ENCODE data around the gene CCDC171. TPM values are rescaled to one million over a fixed set of nuclear protein-coding genes. Genes with fewer than 3 reads are reported as not detected.

CCDC171 gene
- total RNA-seq, 1 donor from 2014 or later, result 2.9 TPM

- TF ChIP-seq POLR2AphosphoS5 (IDR thresholded peaks at IDR 0.05; ENCODE audit: insufficient read depth in 1 of 2, low read depth in 1 of 2) (no peak), CTCF (IDR thresholded peaks at IDR 0.05) (no peak), POLR2A (IDR thresholded peaks at IDR 0.05) (no peak)
- Histone ChIP-seq H3K27me3 (no peaks in the 10 kb centered on the region), H3K9me3 (no peaks in the 10 kb centered on the region), H3K4me3 (no peak overlapping the region), H3K4me1 (no peaks in the 10 kb centered on the region), H3K36me3 (no peaks in the 10 kb centered on the region), H3K27ac (no peak overlapping the region)
- intact Hi-C loops (cut with DNase I), result no loop called here
- DNase-seq (ENCODE audit: extremely low spot score in 2 of 2), result no peak
These were observed 64.9 kb downstream of the CCDC171 start for GRCh38 chr9:15617782-15618181.

GRCh38 chr9:15618540-15619331 is 65.9 kb downstream of the CCDC171 start:
- DNase-seq (ENCODE audit: extremely low spot score in 2 of 2), result no peak
- no peak overlapping the region for H3K27ac ChIP-seq
- no peaks in the 10 kb centered on the region for H3K4me1 ChIP-seq
- H3K9me3 ChIP-seq, result no peaks in the 10 kb centered on the region
- intact Hi-C loops (cut with DNase I), result no loop called here
- H3K36me3 ChIP-seq, result no peaks in the 10 kb centered on the region
- TF ChIP-seq POLR2A (IDR thresholded peaks at IDR 0.05), result no peak
- no peak for TF ChIP-seq CTCF (IDR thresholded peaks at IDR 0.05)
- TF ChIP-seq POLR2AphosphoS5 (IDR thresholded peaks at IDR 0.05; ENCODE audit: insufficient read depth in 1 of 2, low read depth in 1 of 2), result no peak
- H3K27me3 ChIP-seq, result no peaks in the 10 kb centered on the region
- no peak overlapping the region for H3K4me3 ChIP-seq

- H3K27ac ChIP-seq, result no peak overlapping the region
- no peak for DNase-seq (ENCODE audit: extremely low spot score in 2 of 2)
- H3K9me3 ChIP-seq, result no peaks in the 10 kb centered on the region
- no peaks in the 10 kb centered on the region for H3K4me1 ChIP-seq
- no peaks in the 10 kb centered on the region for H3K36me3 ChIP-seq
- intact Hi-C loops (cut with DNase I), result no loop called here
- no peak for TF ChIP-seq CTCF (IDR thresholded peaks at IDR 0.05)
- no peak for TF ChIP-seq POLR2AphosphoS5 (IDR thresholded peaks at IDR 0.05; ENCODE audit: insufficient read depth in 1 of 2, low read depth in 1 of 2)
- TF ChIP-seq POLR2A (IDR thresholded peaks at IDR 0.05), result no peak
- H3K27me3 ChIP-seq, result no peaks in the 10 kb centered on the region
- no peak overlapping the region for H3K4me3 ChIP-seq
These were observed 69.6 kb downstream of the CCDC171 start for GRCh38 chr9:15622318-15622971.

GRCh38 chr9:15635752-15636151 is 82.9 kb downstream of the CCDC171 start:
- TF ChIP-seq POLR2A (IDR thresholded peaks at IDR 0.05) (no peak), POLR2AphosphoS5 (IDR thresholded peaks at IDR 0.05; ENCODE audit: insufficient read depth in 1 of 2, low read depth in 1 of 2) (no peak), CTCF (IDR thresholded peaks at IDR 0.05) (no peak)
- DNase-seq (ENCODE audit: extremely low spot score in 2 of 2), result no peak
- no peak overlapping the region for H3K4me3 ChIP-seq
- H3K27me3 ChIP-seq, result no peaks in the 10 kb centered on the region
- no peak overlapping the region for H3K27ac ChIP-seq
- intact Hi-C loops (cut with DNase I), result no loop called here
- H3K4me1 ChIP-seq, result no peaks in the 10 kb centered on the region
- no peaks in the 10 kb centered on the region for H3K36me3 ChIP-seq
- H3K9me3 ChIP-seq, result no peaks in the 10 kb centered on the region

- no peaks in the 10 kb centered on the region for H3K4me1 ChIP-seq
- intact Hi-C loops (cut with DNase I), result no loop called here
- no peaks in the 10 kb centered on the region for H3K36me3 ChIP-seq
- DNase-seq (ENCODE audit: extremely low spot score in 2 of 2), result no peak
- no peak overlapping the region for H3K27ac ChIP-seq
- no peak overlapping the region for H3K4me3 ChIP-seq
- TF ChIP-seq POLR2AphosphoS5 (IDR thresholded peaks at IDR 0.05; ENCODE audit: insufficient read depth in 1 of 2, low read depth in 1 of 2), result no peak
- no peak for TF ChIP-seq CTCF (IDR thresholded peaks at IDR 0.05)
- TF ChIP-seq POLR2A (IDR thresholded peaks at IDR 0.05), result no peak
- H3K27me3 ChIP-seq, result no peaks in the 10 kb centered on the region
- H3K9me3 ChIP-seq, result no peaks in the 10 kb centered on the region
These were observed 87.3 kb downstream of the CCDC171 start for GRCh38 chr9:15640121-15640520.
